K562 (cell line): ENCODE measurements around the gene PHACTR2. TPM values are rescaled to one million over a fixed set of nuclear protein-coding genes. Genes with fewer than 3 reads are reported as not detected.

ENCODE experiments used
- polyA plus RNA-seq, 8 experiments: library from polyadenylated mRNA; depleted of rRNA in 4 of 8; stranded (reverse) in 5 of 8; unstranded in 3 of 8; fragments of >200 nt; fragmentation: Nextera tagmentation in 2 of 8; fragmentation: Illumina TruSeq in 1 of 8; extraction: Ambion mirVana in 2 of 8; extraction: Trizol in 1 of 8; gene quantifications; 2 replicates each; pipeline versions ENCODE4 v1.2.1 to v1.2.3, GENCODE V29; 2011 to 2014; ENCODE audit warnings: inconsistent platforms in 1 of 8, missing spikeins in 1 of 8
- total RNA-seq, 7 experiments: library from RNA; depleted of rRNA in 6 of 7; stranded (reverse); fragments of >200 nt in 6 of 7; fragmentation: Illumina TruSeq in 2 of 7; extraction: Trizol in 2 of 7; gene quantifications; 2 replicates each; pipeline versions ENCODE4 v1.2.1 to v1.2.3, GENCODE V29; 2011 to 2021; ENCODE audit warnings: low replicate concordance in 1 of 7
- TF ChIP-seq, protein P1 (sequence below): fragments of 200-600 bp; sonication (generic); IDR thresholded peaks from one replicate; pipeline ENCODE4 v1.6.1; 2012; ENCODE audit warnings: mild to moderate bottlenecking, low read depth, low read length, inconsistent platforms
- TF ChIP-seq, protein P2 (sequence below): fragments of 250-450 bp; sonication (Bioruptor Pico); IDR thresholded peaks from 2 replicates; pipeline ENCODE4 v1.8.0; 2021; ENCODE audit warnings: borderline replicate concordance, mild to moderate bottlenecking, moderate library complexity; ENCODE audit not compliant: poor library complexity, severe bottlenecking

The PHACTR2 gene
- total and polyA plus RNA-seq, 9 of the 15 experiments (the other 6 are each of a cell fraction or from before 2014, with no cell fraction given): 5.3 to 52.5 (median 22.9) TPM

- TF ChIP-seq, protein P1, sequence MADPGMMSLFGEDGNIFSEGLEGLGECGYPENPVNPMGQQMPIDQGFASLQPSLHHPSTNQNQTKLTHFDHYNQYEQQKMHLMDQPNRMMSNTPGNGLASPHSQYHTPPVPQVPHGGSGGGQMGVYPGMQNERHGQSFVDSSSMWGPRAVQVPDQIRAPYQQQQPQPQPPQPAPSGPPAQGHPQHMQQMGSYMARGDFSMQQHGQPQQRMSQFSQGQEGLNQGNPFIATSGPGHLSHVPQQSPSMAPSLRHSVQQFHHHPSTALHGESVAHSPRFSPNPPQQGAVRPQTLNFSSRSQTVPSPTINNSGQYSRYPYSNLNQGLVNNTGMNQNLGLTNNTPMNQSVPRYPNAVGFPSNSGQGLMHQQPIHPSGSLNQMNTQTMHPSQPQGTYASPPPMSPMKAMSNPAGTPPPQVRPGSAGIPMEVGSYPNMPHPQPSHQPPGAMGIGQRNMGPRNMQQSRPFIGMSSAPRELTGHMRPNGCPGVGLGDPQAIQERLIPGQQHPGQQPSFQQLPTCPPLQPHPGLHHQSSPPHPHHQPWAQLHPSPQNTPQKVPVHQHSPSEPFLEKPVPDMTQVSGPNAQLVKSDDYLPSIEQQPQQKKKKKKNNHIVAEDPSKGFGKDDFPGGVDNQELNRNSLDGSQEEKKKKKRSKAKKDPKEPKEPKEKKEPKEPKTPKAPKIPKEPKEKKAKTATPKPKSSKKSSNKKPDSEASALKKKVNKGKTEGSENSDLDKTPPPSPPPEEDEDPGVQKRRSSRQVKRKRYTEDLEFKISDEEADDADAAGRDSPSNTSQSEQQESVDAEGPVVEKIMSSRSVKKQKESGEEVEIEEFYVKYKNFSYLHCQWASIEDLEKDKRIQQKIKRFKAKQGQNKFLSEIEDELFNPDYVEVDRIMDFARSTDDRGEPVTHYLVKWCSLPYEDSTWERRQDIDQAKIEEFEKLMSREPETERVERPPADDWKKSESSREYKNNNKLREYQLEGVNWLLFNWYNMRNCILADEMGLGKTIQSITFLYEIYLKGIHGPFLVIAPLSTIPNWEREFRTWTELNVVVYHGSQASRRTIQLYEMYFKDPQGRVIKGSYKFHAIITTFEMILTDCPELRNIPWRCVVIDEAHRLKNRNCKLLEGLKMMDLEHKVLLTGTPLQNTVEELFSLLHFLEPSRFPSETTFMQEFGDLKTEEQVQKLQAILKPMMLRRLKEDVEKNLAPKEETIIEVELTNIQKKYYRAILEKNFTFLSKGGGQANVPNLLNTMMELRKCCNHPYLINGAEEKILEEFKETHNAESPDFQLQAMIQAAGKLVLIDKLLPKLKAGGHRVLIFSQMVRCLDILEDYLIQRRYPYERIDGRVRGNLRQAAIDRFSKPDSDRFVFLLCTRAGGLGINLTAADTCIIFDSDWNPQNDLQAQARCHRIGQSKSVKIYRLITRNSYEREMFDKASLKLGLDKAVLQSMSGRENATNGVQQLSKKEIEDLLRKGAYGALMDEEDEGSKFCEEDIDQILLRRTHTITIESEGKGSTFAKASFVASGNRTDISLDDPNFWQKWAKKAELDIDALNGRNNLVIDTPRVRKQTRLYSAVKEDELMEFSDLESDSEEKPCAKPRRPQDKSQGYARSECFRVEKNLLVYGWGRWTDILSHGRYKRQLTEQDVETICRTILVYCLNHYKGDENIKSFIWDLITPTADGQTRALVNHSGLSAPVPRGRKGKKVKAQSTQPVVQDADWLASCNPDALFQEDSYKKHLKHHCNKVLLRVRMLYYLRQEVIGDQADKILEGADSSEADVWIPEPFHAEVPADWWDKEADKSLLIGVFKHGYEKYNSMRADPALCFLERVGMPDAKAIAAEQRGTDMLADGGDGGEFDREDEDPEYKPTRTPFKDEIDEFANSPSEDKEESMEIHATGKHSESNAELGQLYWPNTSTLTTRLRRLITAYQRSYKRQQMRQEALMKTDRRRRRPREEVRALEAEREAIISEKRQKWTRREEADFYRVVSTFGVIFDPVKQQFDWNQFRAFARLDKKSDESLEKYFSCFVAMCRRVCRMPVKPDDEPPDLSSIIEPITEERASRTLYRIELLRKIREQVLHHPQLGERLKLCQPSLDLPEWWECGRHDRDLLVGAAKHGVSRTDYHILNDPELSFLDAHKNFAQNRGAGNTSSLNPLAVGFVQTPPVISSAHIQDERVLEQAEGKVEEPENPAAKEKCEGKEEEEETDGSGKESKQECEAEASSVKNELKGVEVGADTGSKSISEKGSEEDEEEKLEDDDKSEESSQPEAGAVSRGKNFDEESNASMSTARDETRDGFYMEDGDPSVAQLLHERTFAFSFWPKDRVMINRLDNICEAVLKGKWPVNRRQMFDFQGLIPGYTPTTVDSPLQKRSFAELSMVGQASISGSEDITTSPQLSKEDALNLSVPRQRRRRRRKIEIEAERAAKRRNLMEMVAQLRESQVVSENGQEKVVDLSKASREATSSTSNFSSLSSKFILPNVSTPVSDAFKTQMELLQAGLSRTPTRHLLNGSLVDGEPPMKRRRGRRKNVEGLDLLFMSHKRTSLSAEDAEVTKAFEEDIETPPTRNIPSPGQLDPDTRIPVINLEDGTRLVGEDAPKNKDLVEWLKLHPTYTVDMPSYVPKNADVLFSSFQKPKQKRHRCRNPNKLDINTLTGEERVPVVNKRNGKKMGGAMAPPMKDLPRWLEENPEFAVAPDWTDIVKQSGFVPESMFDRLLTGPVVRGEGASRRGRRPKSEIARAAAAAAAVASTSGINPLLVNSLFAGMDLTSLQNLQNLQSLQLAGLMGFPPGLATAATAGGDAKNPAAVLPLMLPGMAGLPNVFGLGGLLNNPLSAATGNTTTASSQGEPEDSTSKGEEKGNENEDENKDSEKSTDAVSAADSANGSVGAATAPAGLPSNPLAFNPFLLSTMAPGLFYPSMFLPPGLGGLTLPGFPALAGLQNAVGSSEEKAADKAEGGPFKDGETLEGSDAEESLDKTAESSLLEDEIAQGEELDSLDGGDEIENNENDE: no peak
- TF ChIP-seq, protein P2, sequence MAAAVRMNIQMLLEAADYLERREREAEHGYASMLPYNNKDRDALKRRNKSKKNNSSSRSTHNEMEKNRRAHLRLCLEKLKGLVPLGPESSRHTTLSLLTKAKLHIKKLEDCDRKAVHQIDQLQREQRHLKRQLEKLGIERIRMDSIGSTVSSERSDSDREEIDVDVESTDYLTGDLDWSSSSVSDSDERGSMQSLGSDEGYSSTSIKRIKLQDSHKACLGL (CRISPR knock-in tag): no peak
- TF ChIP-seq, all 486 proteins: peak for 0
These were observed 94.6 kb downstream of the PHACTR2 start (continued) for GRCh38 chr6:143772116-143773086.
